Transverse colon (tissue), 3 donors: Measurements from ENCODE around the gene SPIN1.

Experiments
- EP300 ChIP-seq: sonication (generic); formaldehyde crosslinking; IDR thresholded peaks from one replicate; pipeline ENCODE4 v1.6.1; 2017; ENCODE audit warnings: antibody characterized with exemption, low read depth
- TF ChIP-seq, protein P1 (sequence below), 5 experiments: fragments of 200-600 bp in 3 of 5; fragments of 450-650 bp in 2 of 5; sonication (generic) in 3 of 5; IDR thresholded peaks; 1 replicate in 2 of 5; 2 replicates in 3 of 5; pipeline ENCODE4 v1.5.1; 2016 to 2017; ENCODE audit warnings: antibody characterized with exemption in 5 of 5, inconsistent platforms in 3 of 5, mild to moderate bottlenecking in 2 of 5, moderate library complexity in 1 of 5

DNA sequence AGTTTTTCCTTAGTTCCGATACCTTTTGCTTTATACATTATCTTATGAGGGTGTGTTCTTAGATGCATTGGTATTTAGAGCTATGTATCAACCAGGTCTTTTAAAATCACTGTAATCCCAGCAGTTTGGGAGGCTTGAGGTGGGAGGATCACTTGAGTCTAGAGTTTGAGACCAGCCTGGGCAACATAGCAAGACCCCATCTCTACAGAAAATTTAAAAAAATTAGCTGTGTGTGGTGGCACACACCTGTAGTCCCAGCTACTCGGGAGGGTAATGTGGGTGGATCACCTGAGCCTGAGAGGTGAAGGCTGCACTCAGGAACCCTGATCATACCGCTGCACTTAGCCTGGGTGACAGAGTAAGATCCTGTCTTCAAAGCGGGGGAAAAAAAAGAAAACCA, 15.1 kb downstream of the SPIN1 start:
- TF ChIP-seq EP300: no peak
- TF ChIP-seq, protein P1, sequence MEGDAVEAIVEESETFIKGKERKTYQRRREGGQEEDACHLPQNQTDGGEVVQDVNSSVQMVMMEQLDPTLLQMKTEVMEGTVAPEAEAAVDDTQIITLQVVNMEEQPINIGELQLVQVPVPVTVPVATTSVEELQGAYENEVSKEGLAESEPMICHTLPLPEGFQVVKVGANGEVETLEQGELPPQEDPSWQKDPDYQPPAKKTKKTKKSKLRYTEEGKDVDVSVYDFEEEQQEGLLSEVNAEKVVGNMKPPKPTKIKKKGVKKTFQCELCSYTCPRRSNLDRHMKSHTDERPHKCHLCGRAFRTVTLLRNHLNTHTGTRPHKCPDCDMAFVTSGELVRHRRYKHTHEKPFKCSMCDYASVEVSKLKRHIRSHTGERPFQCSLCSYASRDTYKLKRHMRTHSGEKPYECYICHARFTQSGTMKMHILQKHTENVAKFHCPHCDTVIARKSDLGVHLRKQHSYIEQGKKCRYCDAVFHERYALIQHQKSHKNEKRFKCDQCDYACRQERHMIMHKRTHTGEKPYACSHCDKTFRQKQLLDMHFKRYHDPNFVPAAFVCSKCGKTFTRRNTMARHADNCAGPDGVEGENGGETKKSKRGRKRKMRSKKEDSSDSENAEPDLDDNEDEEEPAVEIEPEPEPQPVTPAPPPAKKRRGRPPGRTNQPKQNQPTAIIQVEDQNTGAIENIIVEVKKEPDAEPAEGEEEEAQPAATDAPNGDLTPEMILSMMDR (IDR thresholded peaks at IDR 0.05): no peak
